ENCODE measurements around the gene MAN1C1.

Gene MAN1C1

GRCh38 chr1:25756215-25756614 lies 139.6 kb downstream of the MAN1C1 start:
- in situ Hi-C loops (cut with MboI; ENCODE audit: low sequenced_read_pairs) = no loop called here

- in situ Hi-C loops (cut with MboI; ENCODE audit: low sequenced_read_pairs) = no loop called here
Observed at GRCh38 chr1:25757151-25757845, 140.7 kb downstream of the MAN1C1 start.

- in situ Hi-C loops (cut with MboI; ENCODE audit: low sequenced_read_pairs) = no loop called here
Observed at GRCh38 chr1:25757846-25758185, 141.2 kb downstream of the MAN1C1 start.

- in situ Hi-C loops (cut with MboI; ENCODE audit: low sequenced_read_pairs) = no loop called here
Observed at GRCh38 chr1:25758466-25759070, 142.0 kb downstream of the MAN1C1 start.

GRCh38 chr1:25760122-25760719 lies 143.6 kb downstream of the MAN1C1 start:
- in situ Hi-C loops (cut with MboI; ENCODE audit: low sequenced_read_pairs) = no loop called here

GRCh38 chr1:25760871-25761270 lies 144.3 kb downstream of the MAN1C1 start:
- in situ Hi-C loops (cut with MboI; ENCODE audit: low sequenced_read_pairs) = no loop called here

- in situ Hi-C loops (cut with MboI; ENCODE audit: low sequenced_read_pairs) = no loop called here
Observed at GRCh38 chr1:25763493-25763892, 146.9 kb downstream of the MAN1C1 start.

- in situ Hi-C loops (cut with MboI; ENCODE audit: low sequenced_read_pairs) = no loop called here
Observed at GRCh38 chr1:25765136-25765922, 148.7 kb downstream of the MAN1C1 start.

GRCh38 chr1:25765923-25766589 lies 149.5 kb downstream of the MAN1C1 start:
- in situ Hi-C loops (cut with MboI; ENCODE audit: low sequenced_read_pairs) = no loop called here

- in situ Hi-C loops (cut with MboI; ENCODE audit: low sequenced_read_pairs) = no loop called here
Observed at GRCh38 chr1:25766721-25767436, 150.3 kb downstream of the MAN1C1 start.

GRCh38 chr1:25767437-25767770 lies 150.8 kb downstream of the MAN1C1 start:
- in situ Hi-C loops (cut with MboI; ENCODE audit: low sequenced_read_pairs) = no loop called here

- in situ Hi-C loops (cut with MboI; ENCODE audit: low sequenced_read_pairs) = no loop called here
Observed at GRCh38 chr1:25768999-25769398, 152.4 kb downstream of the MAN1C1 start.

- in situ Hi-C loops (cut with MboI; ENCODE audit: low sequenced_read_pairs) = no loop called here
Observed at GRCh38 chr1:25769625-25770383, 153.2 kb downstream of the MAN1C1 start.

- in situ Hi-C loops (cut with MboI; ENCODE audit: low sequenced_read_pairs) = no loop called here
Observed at GRCh38 chr1:25770541-25771220, 154.1 kb downstream of the MAN1C1 start.

- in situ Hi-C loops (cut with MboI; ENCODE audit: low sequenced_read_pairs) = no loop called here
Observed at GRCh38 chr1:25771221-25772114, 154.9 kb downstream of the MAN1C1 start.

- in situ Hi-C loops (cut with MboI; ENCODE audit: low sequenced_read_pairs) = no loop called here
Observed at GRCh38 chr1:25772164-25772563, 155.6 kb downstream of the MAN1C1 start.

- in situ Hi-C loops (cut with MboI; ENCODE audit: low sequenced_read_pairs) = no loop called here
Observed at GRCh38 chr1:25772692-25773245, 156.2 kb downstream of the MAN1C1 start.
